Ishikawa (cell line): Measurements from ENCODE around the gene BCAT1.

ENCODE experiments used
- CEBPB ChIP-seq: IDR thresholded peaks from 2 replicates; pipeline ENCODE4 v1.6.1; 2012
- CREB1 ChIP-seq: IDR thresholded peaks from 2 replicates; pipeline ENCODE4 v1.6.1; 2012; ENCODE audit warnings: low read depth
- EGR1 ChIP-seq: IDR thresholded peaks from 2 replicates; pipeline ENCODE4 v1.6.1; 2012
- EP300 ChIP-seq: IDR thresholded peaks from 2 replicates; pipeline ENCODE4 v1.6.1; 2012; ENCODE audit warnings: borderline replicate concordance
- FOXM1 ChIP-seq: IDR thresholded peaks from 2 replicates; pipeline ENCODE4 v1.6.1; 2012; ENCODE audit warnings: low read depth, borderline replicate concordance
- MAX ChIP-seq: IDR thresholded peaks from 2 replicates; pipeline ENCODE4 v1.6.1; 2012
- NFIC ChIP-seq: IDR thresholded peaks from 2 replicates; pipeline ENCODE4 v1.6.1; 2012
- RAD21 ChIP-seq: IDR thresholded peaks from 2 replicates; pipeline ENCODE4 v1.6.1; 2012; ENCODE audit warnings: low read depth
- REST ChIP-seq: IDR thresholded peaks from 2 replicates; pipeline ENCODE4 v1.6.1; 2012; ENCODE audit warnings: low read depth, mild to moderate bottlenecking
- TAF1 ChIP-seq: IDR thresholded peaks from 2 replicates; pipeline ENCODE4 v1.6.1; 2012; ENCODE audit warnings: low read depth, mild to moderate bottlenecking
- TCF12 ChIP-seq: IDR thresholded peaks from 2 replicates; pipeline ENCODE4 v1.6.1; 2012; ENCODE audit warnings: low read depth
- TEAD4 ChIP-seq: IDR thresholded peaks from 2 replicates; pipeline ENCODE4 v1.6.1; 2012
- USF1 ChIP-seq: IDR thresholded peaks from 2 replicates; pipeline ENCODE4 v1.6.1; 2012
- YY1 ChIP-seq: IDR thresholded peaks from 2 replicates; pipeline ENCODE4 v1.6.1; 2012; ENCODE audit warnings: low read depth
- ZBTB7A ChIP-seq: IDR thresholded peaks from 2 replicates; pipeline ENCODE4 v1.6.1; 2012; ENCODE audit warnings: low read depth

The BCAT1 gene

GRCh38 chr12:24931666-24932405, 17.1 kb downstream of the BCAT1 start:
- TF ChIP-seq CEBPB (no peak), EP300 (no peak), FOXM1 (no peak)

GRCh38 chr12:24929953-24930352, 18.9 kb downstream of the BCAT1 start:
- TF ChIP-seq FOXM1 (no peak), TCF12 (no peak), MAX (no peak), CREB1 (no peak), TAF1 (no peak), ZBTB7A (no peak), EGR1 (no peak), NFIC (no peak), USF1 (no peak)

GRCh38 chr12:24928131-24928530, 20.8 kb downstream of the BCAT1 start:
- TF ChIP-seq MAX (no peak), TCF12 (no peak), EGR1 (no peak), YY1 (no peak), REST (no peak), FOXM1 (no peak), TAF1 (no peak), EP300 (no peak), CEBPB (no peak), USF1 (no peak), TEAD4 (no peak), ZBTB7A (no peak), NFIC (no peak), CREB1 (no peak), RAD21 (no peak)

- TF ChIP-seq REST (no peak), YY1 (no peak), CREB1 (no peak), USF1 (no peak)
Observed at GRCh38 chr12:24922090-24922489, 26.8 kb downstream of the BCAT1 start.

GRCh38 chr12:24921251-24922038, 27.5 kb downstream of the BCAT1 start:
- no peak for TF ChIP-seq USF1
- no peak for TF ChIP-seq ZBTB7A
- no peak for TF ChIP-seq NFIC
- TF ChIP-seq EGR1: no peak
- TF ChIP-seq TEAD4: no peak
- TF ChIP-seq CREB1: no peak
- no peak for TF ChIP-seq MAX
- no peak for TF ChIP-seq REST
- TF ChIP-seq RAD21: no peak
- TF ChIP-seq YY1: no peak
- no peak for TF ChIP-seq EP300
- no peak for TF ChIP-seq FOXM1
- no peak for TF ChIP-seq TCF12
- TF ChIP-seq TAF1: no peak
- TF ChIP-seq CEBPB: no peak
